HepG2 (cell line): ENCODE measurements around the gene TRPV5. TPM values are rescaled to one million over a fixed set of nuclear protein-coding genes. Genes with fewer than 3 reads are reported as not detected.

Experiments
- ATAC-seq: fragments of 200-7000 bp; cut with Tn5 transposase; 3 replicates; pipeline ENCODE4 v1.9.1; 2020; ENCODE audit warnings: mild to moderate bottlenecking, moderate library complexity
- Bru-seq: library from RNA; stranded (reverse); fragments of 400-500 nt; gene quantifications from one replicate; lab custom pipeline; 2021; lab: Mats Ljungman, UMichigan
- BruChase-seq, 2 experiments: library from RNA; stranded (reverse); fragments of 400-500 nt; gene quantifications; one replicate each; lab custom pipeline; 2021; lab: Mats Ljungman, UMichigan
- BruUV-seq: library from RNA; stranded (reverse); fragments of 400-500 nt; replicated peaks from 2 replicates; lab custom pipeline; 2021; lab: Mats Ljungman, UMichigan
- CTCF ChIA-PET: fragments of 300-600 bp; formaldehyde crosslinking; extraction: SDS; loops from one replicate; lab custom pipeline; 2021; ENCODE audit warnings: low total read pairs, inconsistent platforms, low intra/inter-chr PET ratio; lab: Yijun Ruan, JAX
- POLR2A ChIA-PET: fragments of 350-600 bp; sonication (Branson Sonifier 250); formaldehyde crosslinking; loops from one replicate; lab custom pipeline; 2020; ENCODE audit warnings: antibody characterized with exemption, inconsistent platforms; lab: Yijun Ruan, JAX
- DNase-seq: peaks from one replicate; pipeline ENCODE4 v3.0.0-alpha.2; 2015; ENCODE audit warnings: low spot score
- FAIRE-seq: peaks from 3 replicates; lab custom pipeline; 2011; peaks lifted over from hg19 to GRCh38; lab: Jason Lieb, UNC
- H2AFZ ChIP-seq: one replicate; pipeline ENCODE4 v1.6.1; 2011; ENCODE audit warnings: low read length, inconsistent platforms
- H3K27ac ChIP-seq: fragments of 300-600 bp; 3 replicates; pipeline ENCODE4 v1.8.0; 2011; ENCODE audit warnings: mixed run types, mild to moderate bottlenecking, mixed read lengths, low read length, inconsistent platforms; ENCODE audit not compliant: insufficient read depth; ENCODE audit errors: extremely low read length
- H3K27me3 ChIP-seq, 2 experiments: fragments of 200-600 bp in 1 of 2; 2 replicates in 1 of 2; 3 replicates in 1 of 2; pipeline versions ENCODE4 v1.6.0 to v1.8.0; 2011; ENCODE audit warnings: low read length in 2 of 2, mild to moderate bottlenecking in 2 of 2, moderate library complexity in 2 of 2, inconsistent platforms in 1 of 2; ENCODE audit not compliant: insufficient read depth in 2 of 2, control insufficient read depth in 1 of 2
- H3K36me3 ChIP-seq, 2 experiments: fragments of 200-600 bp in 1 of 2; replicated peaks in 1 of 2; 2 replicates in 1 of 2; 3 replicates in 1 of 2; pipeline versions ENCODE4 v1.5.1 to v1.8.0; 2011; ENCODE audit warnings: low read length in 2 of 2, inconsistent platforms in 1 of 2; ENCODE audit not compliant: insufficient read depth in 2 of 2, control insufficient read depth in 1 of 2
- H3K4me1 ChIP-seq: 2 replicates; pipeline ENCODE4 v1.5.1; 2012; ENCODE audit warnings: low read length, inconsistent platforms; ENCODE audit not compliant: insufficient read depth
- H3K4me2 ChIP-seq: 2 replicates; pipeline ENCODE4 v1.6.0; 2011; ENCODE audit warnings: low read depth, low read length, inconsistent platforms
- H3K4me3 ChIP-seq, 3 experiments: fragments of 200-600 bp in 1 of 3; sonication (generic), shearing (Covaris generic) in 1 of 3; replicated peaks in 1 of 3; 2 replicates each; pipeline ENCODE4 v1.5.1; 2011 to 2016; ENCODE audit warnings: low read length in 3 of 3, inconsistent platforms in 2 of 3, low read depth in 2 of 3, mild to moderate bottlenecking in 2 of 3, control low read depth in 1 of 3, mixed read lengths in 1 of 3; ENCODE audit not compliant: insufficient read depth in 1 of 3
- H3K79me2 ChIP-seq: one replicate; pipeline ENCODE4 v1.6.1; 2011; ENCODE audit warnings: low read length, inconsistent platforms; ENCODE audit not compliant: insufficient read depth
- H3K9ac ChIP-seq: 2 replicates; pipeline ENCODE4 v1.6.0; 2011; ENCODE audit warnings: mild to moderate bottlenecking, low read depth, low read length, inconsistent platforms; ENCODE audit not compliant: insufficient read depth
- H3K9me3 ChIP-seq: 2 replicates; pipeline ENCODE4 v1.5.1; 2012; ENCODE audit warnings: mild to moderate bottlenecking, low read length
- H4K20me1 ChIP-seq: 2 replicates; pipeline ENCODE4 v1.6.0; 2011; ENCODE audit warnings: inconsistent platforms, mild to moderate bottlenecking, low read length, moderate library complexity; ENCODE audit not compliant: insufficient read depth
- ARID5B ChIP-seq: IDR thresholded peaks from 2 replicates; pipeline ENCODE4 v1.4.0; 2020; ENCODE audit warnings: mild to moderate bottlenecking, missing genetic modification reagents
- HDAC6 ChIP-seq: fragments of 200-600 bp; sonication (generic); IDR thresholded peaks from 2 replicates; pipeline ENCODE4 v1.7.0; 2017; ENCODE audit warnings: mild to moderate bottlenecking, antibody characterized with exemption, low read length, low read depth
- KAT7 ChIP-seq: IDR thresholded peaks from 2 replicates; pipeline ENCODE4 v1.6.1; 2018; ENCODE audit warnings: borderline replicate concordance, missing compliant biosample characterization
- MAFF ChIP-seq: IDR thresholded peaks from 2 replicates; pipeline ENCODE4 v1.6.1; 2011; ENCODE audit warnings: low read depth, low read length, improper control_type of control experiment
- MNT ChIP-seq: fragments of 450-650 bp; IDR thresholded peaks from 2 replicates; pipeline ENCODE4 v1.6.1; 2016
- ZHX2 ChIP-seq, 2 experiments: sonication (generic) in 1 of 2; formaldehyde crosslinking in 1 of 2; IDR thresholded peaks; 2 replicates each; pipeline versions ENCODE4 v1.6.1 to v1.9.0; 2014 to 2022; ENCODE audit warnings: antibody characterized with exemption in 1 of 2, borderline replicate concordance in 1 of 2, inconsistent platforms in 1 of 2, low read depth in 1 of 2, missing genetic modification reagents in 1 of 2
- ZNF12 ChIP-seq: sonication (generic); formaldehyde crosslinking; IDR thresholded peaks from 2 replicates; pipeline ENCODE4 v1.5.0; 2020; ENCODE audit warnings: missing genetic modification reagents
- WGBS: methylation state at CpG from one replicate; pipeline ENCODE4 v1.1.6; 2017; ENCODE audit warnings: low lambda C conversion rate; 5-methylcytosine and 5-hydroxymethylcytosine counted together
- in situ Hi-C: cut with HindIII; loops from 2 replicates; pipeline ENCODE4 v1.10.0; 2017; ENCODE audit warnings: low pct_unique_long_range_greater_than_20kb; ENCODE audit not compliant: extremely low pct_ligation_motif_present
- intact Hi-C: fragments of 100-400 bp; cut with micrococcal nuclease; formaldehyde crosslinking; loops from one replicate; pipeline ENCODE4 v1.10.0; 2022; ENCODE audit not compliant: unreplicated experiment
- long read RNA-seq, 2 experiments: library from RNA in 1 of 2; library from polyadenylated mRNA in 1 of 2; stranded (forward) in 1 of 2; unstranded in 1 of 2; transcript quantifications; one replicate each; pipeline ENCODE4 v2.0.0, GENCODE V29; 2019 to 2022
- polyA minus RNA-seq, 3 experiments: library from RNA; depleted of rRNA, polyadenylated mRNA; stranded (reverse); fragments of >200 nt; gene quantifications; 2 replicates each; pipeline ENCODE4 v1.2.3, GENCODE V29; 2011; ENCODE audit warnings: low replicate concordance in 1 of 3
- polyA plus RNA-seq, 8 experiments: library from polyadenylated mRNA; depleted of rRNA in 3 of 8; stranded (reverse) in 7 of 8; unstranded in 1 of 8; fragments of >200 nt; fragmentation: Illumina TruSeq in 4 of 8; extraction: Trizol in 4 of 8; gene quantifications; 2 replicates each; pipeline versions ENCODE4 v1.2.1 to v1.2.3, GENCODE V29; 2011 to 2016; ENCODE audit warnings: low read depth in 4 of 8, missing spikeins in 1 of 8, mixed read lengths in 1 of 8; ENCODE audit not compliant: insufficient read depth in 1 of 8
- total RNA-seq, 5 experiments: library from RNA; depleted of rRNA; stranded (reverse); fragments of >200 nt; fragmentation: Illumina TruSeq; extraction: Trizol; gene quantifications; 2 replicates each; pipeline ENCODE4 v1.2.3, GENCODE V29; 2016; ENCODE audit warnings: low read depth in 1 of 5

TRPV5 gene
- total RNA-seq (2016; rRNA removed; fragmentation: Illumina TruSeq; extraction: Trizol) (not detected in 2 replicates), polyA plus RNA-seq (2011; rRNA removed) (not detected in 2 replicates), polyA minus RNA-seq (2011; rRNA and poly(A)+ RNA removed; ENCODE audit: low replicate concordance) (not detected in 2 replicates), Bru-seq, nascent RNA (percentile 10 among the genes with signal in this experiment), BruChase-seq, experiment 1, labeled RNA remaining after a 6-hour chase (percentile 5 among the genes with signal in this experiment), BruChase-seq, experiment 2, labeled RNA remaining after a 2-hour chase (percentile 13 among the genes with signal in this experiment)
- not detected in 2 replicates for total RNA-seq (2016; cell fraction: cytosol; rRNA removed; fragmentation: Illumina TruSeq; extraction: Trizol; ENCODE audit: low read depth)
- total RNA-seq (2016; cell fraction: insoluble cytoplasmic fraction; rRNA removed; fragmentation: Illumina TruSeq; extraction: Trizol), result not detected in 2 replicates
- total RNA-seq (2016; cell fraction: membrane; rRNA removed; fragmentation: Illumina TruSeq; extraction: Trizol), result not detected in 2 replicates
- total RNA-seq (2016; cell fraction: nucleus; rRNA removed; fragmentation: Illumina TruSeq; extraction: Trizol), result not detected in 2 replicates
- polyA plus RNA-seq (2011; cell fraction: cytosol; rRNA removed), result not detected in 2 replicates
- polyA plus RNA-seq (2011; cell fraction: nucleus; rRNA removed), result 0.03 and 0.05 TPM in 2 replicates
- polyA plus RNA-seq (2012), result not detected in 2 replicates
- not detected in 2 replicates for polyA plus RNA-seq (2016; cell fraction: cytosol; fragmentation: Illumina TruSeq; extraction: Trizol; ENCODE audit: low read depth)
- not detected in 2 replicates for polyA plus RNA-seq (2016; cell fraction: insoluble cytoplasmic fraction; fragmentation: Illumina TruSeq; extraction: Trizol; ENCODE audit: low read depth)
- not detected in 2 replicates for polyA plus RNA-seq (2016; cell fraction: membrane; fragmentation: Illumina TruSeq; extraction: Trizol; ENCODE audit: low read depth)
- not detected in 2 replicates for polyA plus RNA-seq (2016; cell fraction: nucleus; fragmentation: Illumina TruSeq; extraction: Trizol; ENCODE audit: insufficient read depth, low read depth)
- not detected in 2 replicates for polyA minus RNA-seq (2011; cell fraction: cytosol; rRNA and poly(A)+ RNA removed)
- polyA minus RNA-seq (2011; cell fraction: nucleus; rRNA and poly(A)+ RNA removed), result not detected in 2 replicates
- long read RNA-seq, experiment 1, result 0 reads
- long read RNA-seq, experiment 2, result 0 reads

DNA sequence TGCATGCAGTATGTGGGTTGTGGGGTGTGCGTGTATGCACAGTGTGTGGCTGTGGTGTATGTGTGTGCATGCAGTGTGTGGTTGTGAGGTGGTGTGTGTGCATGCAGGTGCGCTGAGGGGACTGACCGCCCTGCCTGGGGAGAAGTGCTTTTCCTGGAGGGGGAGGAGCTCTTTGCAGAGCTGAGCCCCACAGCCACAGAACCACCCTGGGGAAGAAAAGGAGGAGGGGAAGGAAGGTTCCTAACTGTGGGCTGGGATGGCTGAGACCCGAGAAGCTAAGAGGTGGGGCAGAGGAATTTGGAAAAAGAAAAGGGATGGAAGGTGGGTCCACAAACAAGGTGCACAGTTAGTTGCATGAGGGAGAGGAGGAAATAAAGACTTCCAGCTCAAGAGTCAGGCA lies at the start of gene TRPV5:
Gene TRPV5, minus strand, starts transcription at position 123 of the 400 bp plus-strand sequence. CDS start 287 bp downstream, outside the sequence.
- POLR2A ChIA-PET, result no interaction called here
- H3K36me3 ChIP-seq, result no peaks in the 10 kb centered on the region
- no TSS peak for BruUV-seq
- TF ChIP-seq ARID5B (no peak), HDAC6 (no peak), ZHX2 (IDR thresholded peaks at IDR 0.05; ENCODE audit: low read depth) (no peak), ZHX2 (CRISPR knock-in tag; IDR thresholded peaks at IDR 0.05; ENCODE audit: borderline replicate concordance) (no peak), ZNF12 (CRISPR knock-in tag) (no peak), KAT7 (CRISPR knock-in tag) (no peak), MNT (no peak), MAFF (no peak)

More for the DNA sequence above, at the start of gene TRPV5:
- Histone ChIP-seq H3K27me3 (peaks cover 3 to 10% of the 10 kb centered on the region in 2 experiments; a peak in 2 of 5 replicates), H3K9me3 (no peaks in the 10 kb centered on the region), H3K79me2 (no peaks in the 10 kb centered on the region), H4K20me1 (no peaks in the 10 kb centered on the region), H2AFZ (no peak within 1 kb of the TSS), H3K4me1 (no peaks in the 10 kb centered on the region), H3K4me2 (no peak within 1 kb of the TSS), H3K4me3 (no peak within 1 kb of the TSS), H3K27ac (no peak within 1 kb of the TSS), H3K9ac (no peak within 1 kb of the TSS)
- intact Hi-C loops (no loop called here), in situ Hi-C loops (no loop called here)
- no peak for DNase-seq
- FAIRE-seq, result no peak
- 35% methylated on average over 4 of the region's 4 CpGs for WGBS
- no peak for ATAC-seq
- CTCF ChIA-PET, result no interaction called here
